Duodenal mucosa (tissue), 2 donors: ENCODE results near the gene SP1.
"Not testable (repeated sequence)": the region's sequence is repeated elsewhere in the genome, so short reads cannot be mapped to it uniquely, and the experiment has no call there.

Experiments used
- H3K27ac ChIP-seq: one replicate; pipeline ENCODE4 v1.7.0; 2013; ENCODE audit warnings: low read depth, low read length
- H3K27me3 ChIP-seq, 2 donors: one replicate each; pipeline ENCODE4 v1.7.0; 2013; ENCODE audit warnings: low read length in 2 of 2, control low read depth in 1 of 2; ENCODE audit not compliant: insufficient read depth in 2 of 2, control insufficient read depth in 1 of 2
- H3K36me3 ChIP-seq, 2 donors: one replicate each; pipeline ENCODE4 v1.7.0; 2013; ENCODE audit warnings: low read length in 2 of 2, control low read depth in 1 of 2; ENCODE audit not compliant: insufficient read depth in 2 of 2, control insufficient read depth in 1 of 2
- H3K4me1 ChIP-seq, 2 donors: one replicate each; pipeline ENCODE4 v1.7.0; 2013; ENCODE audit warnings: low read length in 2 of 2, control low read depth in 1 of 2; ENCODE audit not compliant: insufficient read depth in 2 of 2, control insufficient read depth in 1 of 2
- H3K4me3 ChIP-seq, 2 donors: one replicate each; pipeline ENCODE4 v1.7.0; 2013; ENCODE audit warnings: low read length in 2 of 2, low read depth in 1 of 2
- H3K9ac ChIP-seq, 2 donors: one replicate each; pipeline ENCODE4 v1.7.0; 2013; ENCODE audit warnings: low read length in 2 of 2, low read depth in 1 of 2
- H3K9me3 ChIP-seq, 2 donors: one replicate each; pipeline ENCODE4 v1.7.0; 2013; ENCODE audit warnings: low read length in 2 of 2, control low read depth in 1 of 2; ENCODE audit not compliant: control insufficient read depth in 1 of 2

Gene SP1

DNA sequence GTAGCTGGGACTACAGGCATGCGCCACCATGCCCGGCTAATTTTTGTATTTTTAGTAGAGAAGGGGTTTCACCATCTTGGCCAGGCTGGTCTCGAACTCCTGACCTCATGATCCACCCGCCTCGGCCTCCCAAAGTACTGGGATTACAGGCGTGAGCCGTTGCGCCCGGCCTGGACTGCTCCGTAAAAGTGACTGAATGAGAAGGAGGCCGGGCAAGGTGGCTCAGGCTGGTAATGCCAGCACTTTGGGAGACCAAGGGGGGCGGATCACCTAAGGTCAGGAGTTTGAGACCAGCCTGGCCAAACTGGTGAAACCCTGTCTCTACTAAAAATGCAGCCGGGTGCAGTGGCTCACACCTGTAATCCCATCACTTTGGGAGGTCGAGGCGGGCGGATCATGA is 22.4 kb downstream of the SP1 start:
- H3K27ac ChIP-seq, H3K9ac ChIP-seq, H3K4me3 ChIP-seq, H3K9me3 ChIP-seq, H3K27me3 ChIP-seq, H3K4me1 ChIP-seq: not testable (repeated sequence)
- H3K36me3 ChIP-seq: peaks cover 0 to 13% of the 10 kb centered on the region in 2 donors

DNA sequence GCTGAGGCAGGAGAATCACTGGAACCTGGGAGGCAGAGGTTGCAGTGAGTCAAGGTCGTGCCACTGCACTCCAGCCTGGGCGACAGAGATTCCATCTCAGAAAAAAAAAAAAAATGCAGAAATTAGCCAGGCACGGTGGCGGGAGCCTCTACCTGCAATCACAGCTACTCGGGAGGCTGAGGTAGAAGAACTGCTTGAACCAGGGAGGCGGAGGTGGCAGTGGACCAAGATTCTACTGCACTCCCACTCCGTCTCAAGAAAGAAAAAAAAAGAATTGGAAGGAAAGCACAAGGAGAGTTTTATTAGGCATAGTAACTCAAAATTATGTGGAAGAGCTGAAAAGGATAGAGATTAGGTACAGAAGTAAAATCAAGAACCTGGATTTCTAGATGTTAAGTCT is 22.9 kb downstream of the SP1 start:
- Histone ChIP-seq H3K9ac (no peak overlapping the region), H3K4me3 (no peak overlapping the region), H3K9me3 (no peaks in the 10 kb centered on the region), H3K36me3 (peaks cover 0 to 13% of the 10 kb centered on the region in 2 donors), H3K4me1 (no peaks in the 10 kb centered on the region), H3K27me3 (no peaks in the 10 kb centered on the region), H3K27ac (no peak overlapping the region)

DNA sequence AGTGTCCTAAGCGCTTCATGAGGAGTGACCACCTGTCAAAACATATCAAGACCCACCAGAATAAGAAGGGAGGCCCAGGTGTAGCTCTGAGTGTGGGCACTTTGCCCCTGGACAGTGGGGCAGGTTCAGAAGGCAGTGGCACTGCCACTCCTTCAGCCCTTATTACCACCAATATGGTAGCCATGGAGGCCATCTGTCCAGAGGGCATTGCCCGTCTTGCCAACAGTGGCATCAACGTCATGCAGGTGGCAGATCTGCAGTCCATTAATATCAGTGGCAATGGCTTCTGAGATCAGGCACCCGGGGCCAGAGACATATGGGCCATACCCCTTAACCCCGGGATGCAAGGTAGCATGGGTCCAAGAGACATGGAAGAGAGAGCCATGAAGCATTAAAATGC is 31.0 kb downstream of the SP1 start:
- no peaks in the 10 kb centered on the region for H3K9me3 ChIP-seq
- no peaks in the 10 kb centered on the region for H3K27me3 ChIP-seq
- no peak overlapping the region for H3K9ac ChIP-seq
- no peak overlapping the region for H3K27ac ChIP-seq
- no peak overlapping the region for H3K4me3 ChIP-seq
- peaks cover 3 to 4% of the 10 kb centered on the region in 2 donors for H3K4me1 ChIP-seq
- peaks cover 25 to 40% of the 10 kb centered on the region in 2 donors for H3K36me3 ChIP-seq

DNA sequence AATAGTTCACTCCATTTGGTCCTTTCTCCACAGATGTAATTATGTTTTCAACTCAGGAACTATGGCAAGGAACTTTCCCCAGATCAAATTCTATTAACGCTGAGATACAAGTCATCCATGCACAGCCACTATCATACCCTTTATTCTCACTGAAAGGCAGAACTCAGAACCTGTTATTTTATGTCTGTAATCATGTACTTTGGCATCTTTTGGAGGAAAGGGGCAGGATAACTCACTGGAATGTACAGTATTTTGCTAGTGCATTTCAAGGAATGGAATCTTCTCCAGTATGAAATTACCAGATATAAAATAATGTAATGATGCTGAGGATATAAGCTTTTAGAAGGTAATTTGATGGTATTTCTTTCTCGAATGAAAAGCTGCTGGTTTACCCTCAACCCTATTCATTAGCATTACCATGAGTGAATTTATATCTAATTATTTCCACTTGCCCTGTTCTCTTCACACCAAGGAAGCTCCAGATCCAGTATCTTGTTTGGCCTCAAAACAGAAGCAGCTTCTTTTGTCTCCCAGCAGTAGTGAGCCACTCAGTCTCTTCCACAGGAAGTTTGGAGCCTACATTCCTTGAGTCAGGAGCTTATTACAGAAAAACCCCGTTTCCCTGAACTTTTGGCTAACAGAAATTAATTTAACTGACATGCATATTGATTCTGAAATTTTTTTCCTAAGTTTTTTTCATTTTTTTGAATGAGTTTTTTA is 33.7 kb downstream of the SP1 start:
- no peaks in the 10 kb centered on the region for H3K27me3 ChIP-seq
- H3K9me3 ChIP-seq: no peaks in the 10 kb centered on the region
- peaks cover 25 to 31% of the 10 kb centered on the region in 2 donors for H3K36me3 ChIP-seq
- no peak overlapping the region for H3K27ac ChIP-seq
- H3K4me1 ChIP-seq: peaks cover 3 to 4% of the 10 kb centered on the region in 2 donors
- no peak overlapping the region for H3K9ac ChIP-seq
- H3K4me3 ChIP-seq: no peak overlapping the region

DNA sequence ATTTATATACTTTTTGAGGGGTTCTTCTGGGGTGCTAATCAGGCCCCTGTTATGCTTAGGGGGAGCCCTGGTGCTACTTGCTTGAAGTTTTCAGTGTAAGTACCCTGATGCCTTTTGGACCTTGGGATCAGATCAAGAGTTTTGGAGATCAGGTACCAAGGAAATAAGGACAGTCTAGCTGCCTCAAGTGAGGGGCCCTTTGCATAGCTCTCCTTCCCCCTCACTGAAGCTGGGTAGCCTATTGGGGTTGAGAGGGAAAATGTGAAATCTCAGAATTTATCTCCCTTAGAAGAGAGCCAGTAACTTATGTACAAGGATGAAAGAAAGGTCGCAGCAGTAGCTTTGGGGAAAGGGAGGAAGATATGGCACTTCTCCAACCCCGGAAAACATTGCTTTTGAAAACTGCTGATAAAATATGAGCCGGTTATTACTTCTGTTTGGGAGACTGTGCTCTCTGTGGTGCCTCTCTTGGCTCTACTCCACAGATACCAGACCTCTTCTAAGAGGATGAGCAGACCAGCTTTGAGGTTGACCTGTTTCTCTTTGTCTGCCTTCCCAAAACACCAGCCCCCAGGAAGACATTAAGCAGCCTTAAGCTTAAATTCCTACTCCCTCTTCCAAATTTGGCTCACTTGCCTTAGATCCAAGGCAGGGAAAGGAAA is 34.9 kb downstream of the SP1 start:
- Histone ChIP-seq H3K4me3 (no peak overlapping the region), H3K9ac (no peak overlapping the region), H3K27ac (no peak overlapping the region), H3K9me3 (no peaks in the 10 kb centered on the region), H3K36me3 (peaks cover 20 to 21% of the 10 kb centered on the region in 2 donors), H3K4me1 (peaks cover 3 to 4% of the 10 kb centered on the region in 2 donors), H3K27me3 (no peaks in the 10 kb centered on the region)

DNA sequence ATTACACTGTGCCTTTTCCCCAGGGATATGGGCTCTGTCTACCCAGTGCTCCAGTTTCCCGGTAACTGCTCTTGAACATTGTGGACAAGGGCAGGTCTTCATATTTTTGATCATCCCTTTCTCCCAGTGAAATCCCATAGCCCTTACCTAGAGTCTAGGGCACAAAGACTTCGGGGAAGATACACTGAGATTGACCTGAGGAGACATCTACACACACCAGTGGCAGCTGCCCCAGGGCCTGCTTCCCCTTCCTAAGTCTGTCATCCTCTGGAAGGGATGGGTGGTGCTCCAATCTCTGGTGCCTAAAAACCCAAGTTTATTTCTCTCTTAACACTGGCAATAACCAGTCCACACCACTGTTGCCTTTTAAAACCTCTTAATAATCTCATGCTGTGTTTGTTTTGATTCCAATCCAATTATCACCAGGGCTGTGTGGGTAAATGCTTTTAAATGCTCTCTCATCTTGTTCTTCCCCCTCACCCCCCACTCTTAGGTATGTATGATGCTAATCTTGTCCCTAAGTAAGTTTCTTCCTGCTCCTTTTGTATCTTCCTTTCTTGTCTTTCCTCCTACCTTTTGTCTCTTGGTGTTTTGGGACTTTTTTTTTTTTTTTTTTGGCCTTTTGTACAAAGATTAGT is 35.9 kb downstream of the SP1 start:
- H3K9ac ChIP-seq, H3K4me1 ChIP-seq, H3K27ac ChIP-seq: not testable (repeated sequence)

DNA sequence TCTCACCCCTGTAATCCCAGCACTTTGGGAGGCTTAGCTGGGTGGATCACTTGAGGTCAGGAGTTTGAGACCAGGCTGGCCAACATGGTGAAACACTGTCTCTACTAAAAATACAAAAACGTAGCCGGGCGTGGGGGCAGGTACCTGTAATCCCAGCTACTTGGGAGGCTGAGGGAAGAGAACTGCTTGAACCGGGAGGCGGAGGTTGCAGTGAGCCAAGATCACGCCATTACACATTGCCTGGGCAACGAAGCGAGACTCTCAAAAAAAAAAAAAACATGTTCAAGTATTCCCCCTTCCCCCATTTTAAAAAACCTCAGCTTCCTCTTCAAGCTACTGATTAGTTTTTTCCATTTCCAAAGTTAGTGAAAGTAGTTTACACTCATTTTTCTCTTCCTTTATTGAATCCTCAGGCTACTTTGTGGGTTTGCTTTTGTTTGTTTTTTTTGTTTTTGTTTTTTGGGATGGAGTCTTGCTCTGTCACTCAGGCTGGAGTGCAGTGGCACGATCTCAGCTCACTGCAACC is 37.4 kb downstream of the SP1 start:
- not testable (repeated sequence) for H3K4me1 ChIP-seq, H3K4me3 ChIP-seq, H3K9ac ChIP-seq, H3K27ac ChIP-seq, H3K9me3 ChIP-seq, H3K36me3 ChIP-seq, H3K27me3 ChIP-seq

More for the DNA sequence above, 35.9 kb downstream of the SP1 start:
- H3K27me3 ChIP-seq, H3K9me3 ChIP-seq, H3K4me3 ChIP-seq: not testable (repeated sequence)
- H3K36me3 ChIP-seq: peaks cover 16 to 17% of the 10 kb centered on the region in 2 donors

DNA sequence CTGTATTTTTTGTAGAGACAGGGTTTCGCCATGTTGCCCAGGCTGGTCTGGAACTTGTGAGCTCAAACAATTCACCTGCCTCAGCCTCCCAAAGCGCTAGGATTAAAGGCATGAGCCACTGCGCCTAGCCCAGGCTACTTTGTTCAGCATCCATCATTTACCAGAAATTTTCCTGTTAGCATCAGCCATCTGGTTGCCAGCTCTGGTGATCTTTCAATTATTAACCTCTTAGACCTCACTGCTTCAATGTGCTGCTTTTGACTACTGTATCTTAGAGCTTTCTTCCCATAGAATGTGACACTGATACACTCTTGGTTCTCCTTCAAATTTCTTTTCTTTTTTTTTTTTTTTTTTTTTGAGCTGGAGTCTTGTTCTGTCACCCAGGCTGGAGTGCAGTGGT is 38.2 kb downstream of the SP1 start:
- Histone ChIP-seq H3K4me3 (no peak overlapping the region), H3K4me1 (peaks cover 0 to 4% of the 10 kb centered on the region in 2 donors), H3K9ac (no peak overlapping the region), H3K36me3 (no peaks in the 10 kb centered on the region), H3K27me3 (no peaks in the 10 kb centered on the region), H3K27ac (no peak overlapping the region), H3K9me3 (no peaks in the 10 kb centered on the region)

DNA sequence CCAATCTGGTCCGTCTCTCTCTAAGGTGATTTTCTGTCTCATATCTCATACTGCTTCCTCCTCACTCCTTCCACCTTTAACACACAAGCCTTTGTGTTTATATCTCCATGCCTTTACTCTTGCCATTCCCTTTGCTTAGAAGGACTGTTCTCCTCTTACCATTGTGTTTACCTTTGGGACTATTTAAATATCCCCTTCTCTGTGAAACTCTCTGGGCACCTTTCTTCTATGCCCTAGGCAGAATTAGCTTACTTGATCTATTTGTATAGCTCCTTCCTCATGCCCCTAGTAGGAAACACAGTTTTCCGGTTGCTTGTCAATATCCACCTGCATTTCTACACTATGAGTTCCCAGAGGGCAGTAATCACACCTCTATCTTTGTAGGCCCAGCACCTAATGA is 39.8 kb downstream of the SP1 start:
- Histone ChIP-seq H3K4me3 (no peak overlapping the region), H3K36me3 (no peaks in the 10 kb centered on the region), H3K27me3 (no peaks in the 10 kb centered on the region), H3K9me3 (no peaks in the 10 kb centered on the region), H3K4me1 (peaks cover 0 to 4% of the 10 kb centered on the region in 2 donors), H3K27ac (no peak overlapping the region), H3K9ac (no peak overlapping the region)

DNA sequence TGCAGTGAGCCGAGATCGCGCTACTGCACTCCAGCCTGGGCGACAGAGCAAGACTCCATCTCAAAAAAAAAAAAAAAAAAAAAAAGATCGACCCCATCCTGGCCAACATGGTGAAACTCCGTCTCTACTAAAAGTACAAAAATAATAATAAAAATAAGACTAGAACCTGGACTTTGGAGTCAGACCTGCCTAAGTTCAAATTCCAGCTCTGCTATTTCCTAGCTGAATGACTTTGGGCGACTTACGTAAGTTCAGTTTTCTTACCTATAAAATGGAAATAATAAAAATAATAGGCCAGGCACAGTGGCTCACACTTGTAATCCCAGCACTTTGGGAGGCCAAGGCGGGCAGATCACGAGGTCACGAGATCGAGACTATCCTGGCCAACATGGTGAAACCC is 42.3 kb downstream of the SP1 start:
- H3K9ac ChIP-seq: not testable (repeated sequence)

More for the DNA sequence above, 42.3 kb downstream of the SP1 start:
- not testable (repeated sequence) for H3K4me3 ChIP-seq, H3K27me3 ChIP-seq, H3K27ac ChIP-seq, H3K4me1 ChIP-seq, H3K9me3 ChIP-seq, H3K36me3 ChIP-seq
